GM18526 (cell line): ENCODE data around the gene DNMT1.

Source experiments
- POLR2A ChIP-seq: IDR thresholded peaks from 3 replicates; pipeline ENCODE4 v1.6.1; 2011; ENCODE audit not compliant: insufficient read length; ENCODE audit errors: extremely low read depth

The DNMT1 gene

DNA sequence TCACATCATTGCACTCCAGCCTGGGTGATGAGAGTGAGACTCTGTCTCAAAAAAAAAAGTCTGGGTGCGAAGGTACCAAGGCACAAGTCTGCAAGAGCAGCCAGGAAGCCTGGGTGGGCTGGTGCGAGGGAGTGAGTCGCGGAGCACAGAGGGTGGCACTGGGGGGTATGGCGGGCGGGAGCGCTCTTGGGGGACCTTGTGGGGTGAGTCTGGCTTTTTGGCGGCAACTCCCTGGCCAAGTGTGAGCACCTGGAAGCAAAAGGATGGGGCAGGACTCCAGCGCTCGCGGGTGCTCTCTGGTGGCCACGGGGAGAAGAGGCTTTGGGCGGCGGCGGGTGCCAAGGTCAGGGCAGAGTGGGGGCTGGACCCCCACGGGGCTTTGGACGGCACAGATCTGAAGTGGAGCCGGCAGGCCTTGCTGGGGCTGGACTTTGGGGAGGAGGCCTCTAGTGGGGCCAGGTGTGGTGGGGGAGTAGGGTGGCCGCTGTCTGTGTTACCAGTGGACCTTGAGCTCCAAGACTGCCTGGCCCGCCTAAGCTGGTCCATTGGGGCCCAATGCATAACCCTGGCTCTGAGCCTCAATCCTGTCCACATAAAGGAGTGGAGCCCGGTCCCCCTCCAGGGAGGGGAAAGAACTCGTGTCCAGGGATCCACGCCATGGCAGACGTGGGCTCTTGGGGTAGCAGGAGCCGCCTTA lies 81.7 kb downstream of the DNMT1 start:
- peak; percentile 27 for TF ChIP-seq POLR2A

- TF ChIP-seq POLR2A: peak; percentile 16
Measured at GRCh38 chr19:10112037-10112761, 82.6 kb downstream of the DNMT1 start.

DNA sequence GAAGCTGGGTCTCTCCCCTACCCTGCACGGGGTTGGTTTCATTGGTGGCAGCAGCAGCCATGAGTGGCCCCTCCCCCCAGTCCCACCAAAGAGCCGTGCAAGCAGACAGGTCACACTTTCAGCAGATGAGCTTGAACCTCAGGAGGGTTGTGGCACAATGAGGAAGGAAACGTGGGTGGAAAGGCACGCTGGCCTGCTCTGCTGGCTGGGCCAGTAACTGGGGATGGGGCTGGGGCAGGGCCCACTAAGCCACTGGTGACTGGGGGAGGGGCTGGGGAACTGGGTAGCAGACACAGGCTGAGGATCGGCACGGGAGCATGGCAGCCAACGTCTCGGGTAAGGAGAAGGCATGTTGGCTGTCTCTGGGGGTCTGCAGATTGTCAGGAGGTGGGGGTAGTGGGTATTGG lies 83.3 kb downstream of the DNMT1 start, which contains the start of gene P2RY11:
Gene P2RY11 (plus strand): TSS at position 289 of the 407 bp plus-strand sequence. CDS start 29 bp downstream, at position 318.
- TF ChIP-seq POLR2A: peak; percentile 42

DNA sequence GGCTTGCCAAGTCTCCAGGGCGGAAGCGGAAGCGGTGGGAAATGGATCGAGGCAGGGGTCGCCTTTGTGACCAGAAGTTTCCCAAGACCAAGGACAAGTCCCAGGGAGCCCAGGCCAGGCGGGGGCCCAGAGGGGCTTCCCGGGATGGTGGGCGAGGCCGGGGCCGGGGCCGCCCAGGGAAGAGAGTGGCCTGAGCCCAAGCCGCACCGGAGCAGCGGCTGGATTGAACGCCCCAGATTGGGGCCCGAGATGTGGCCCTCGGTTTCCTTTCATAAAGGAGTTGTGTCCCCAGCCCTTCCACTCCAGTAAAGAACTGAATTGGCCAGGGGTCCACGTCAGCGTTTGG lies 83.8 kb downstream of the DNMT1 start:
- no peak for TF ChIP-seq POLR2A

DNA sequence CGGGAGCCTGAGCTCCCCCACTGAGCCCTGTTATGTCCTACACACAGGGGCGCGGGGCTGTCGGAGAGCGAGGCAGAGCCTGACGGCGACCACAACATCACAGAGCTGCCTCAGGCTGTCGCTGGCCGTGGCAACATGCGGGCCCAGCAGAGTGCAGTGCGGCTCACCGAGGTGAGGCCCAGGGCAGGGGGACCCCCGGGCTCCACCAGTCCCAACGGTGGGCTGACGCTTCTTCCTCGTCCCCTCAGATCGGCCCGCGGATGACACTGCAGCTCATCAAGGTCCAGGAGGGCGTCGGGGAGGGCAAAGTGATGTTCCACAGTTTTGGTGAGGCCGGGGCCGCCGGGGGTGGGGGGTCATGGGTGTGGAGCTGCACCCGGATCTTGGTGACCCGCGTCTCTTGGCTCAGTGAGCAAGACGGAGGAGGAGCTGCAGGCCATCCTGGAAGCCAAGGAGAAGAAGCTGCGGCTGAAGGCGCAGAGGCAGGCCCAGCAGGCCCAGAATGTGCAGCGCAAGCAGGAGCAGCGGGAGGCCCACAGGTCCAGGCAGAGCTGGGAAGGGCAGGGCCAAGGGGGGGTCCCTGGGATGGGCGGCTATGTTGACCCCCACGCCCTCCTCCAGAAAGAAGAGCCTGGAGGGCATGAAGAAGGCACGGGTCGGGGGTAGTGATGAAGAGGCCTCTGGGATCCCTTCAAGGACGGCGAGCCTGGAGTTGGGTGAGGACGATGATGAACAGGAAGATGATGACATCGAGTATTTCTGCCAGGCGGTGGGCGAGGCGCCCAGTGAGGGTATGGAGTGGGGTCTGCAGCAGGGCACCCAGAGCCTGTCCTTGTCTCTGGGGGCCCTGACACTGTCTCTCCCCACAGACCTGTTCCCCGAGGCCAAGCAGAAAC lies 84.4 kb downstream of the DNMT1 start:
- TF ChIP-seq POLR2A: peak; percentile 19

- TF ChIP-seq POLR2A: no peak
Measured at GRCh38 chr19:10109528-10109927, 85.2 kb downstream of the DNMT1 start.

DNA sequence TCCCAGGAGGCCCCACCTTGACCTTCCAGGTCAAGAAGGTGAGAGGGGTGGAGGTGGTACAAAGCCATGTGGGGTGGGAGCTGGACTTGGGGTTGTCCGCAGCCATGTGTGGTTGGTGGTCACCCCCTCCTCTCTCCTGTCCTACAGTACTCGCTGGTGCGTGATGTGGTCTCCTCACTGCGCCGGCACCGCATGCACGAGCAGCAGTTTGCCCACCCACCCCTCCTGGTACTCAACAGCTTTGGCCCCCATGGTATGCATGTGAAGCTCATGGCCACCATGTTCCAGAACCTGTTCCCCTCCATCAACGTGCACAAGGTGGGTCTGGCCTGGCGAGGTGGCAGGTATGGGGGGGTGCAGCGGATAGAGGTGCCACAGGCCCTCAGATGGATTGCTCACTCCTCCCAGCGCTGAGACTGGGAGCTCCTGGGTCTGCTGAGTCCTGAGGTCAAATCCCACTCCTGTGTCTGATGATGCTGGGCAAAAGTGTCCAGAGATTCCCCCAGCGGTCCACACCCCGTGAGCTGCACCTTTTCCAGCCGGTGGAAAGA lies 86.9 kb downstream of the DNMT1 start:
- no peak for TF ChIP-seq POLR2A

DNA sequence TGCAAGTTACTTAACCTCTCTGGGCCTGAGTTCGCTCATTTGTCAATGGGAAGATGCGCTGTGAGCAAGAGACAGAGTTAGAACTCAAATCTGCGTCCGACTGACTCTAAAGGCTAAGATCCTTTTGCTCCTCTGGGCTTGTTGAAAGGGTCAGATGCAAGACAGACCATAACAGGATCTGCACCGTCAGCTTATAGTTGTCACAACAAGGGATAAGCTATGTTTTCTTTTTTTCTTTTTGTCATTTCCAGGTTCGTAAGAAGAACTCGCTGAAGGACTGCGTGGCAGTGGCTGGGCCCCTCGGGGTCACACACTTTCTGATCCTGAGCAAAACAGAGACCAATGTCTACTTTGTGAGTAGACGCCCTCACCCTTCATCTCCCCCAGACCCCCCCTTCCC lies 87.5 kb downstream of the DNMT1 start:
- no peak for TF ChIP-seq POLR2A

- peak; percentile 84 for TF ChIP-seq POLR2A
Measured at GRCh38 chr19:10106100-10106936, 88.4 kb downstream of the DNMT1 start, which contains the start of gene PPAN. Gene PPAN (plus strand): TSS chr19:10106362. CDS start chr19:10106395, 33 bp downstream.

- TF ChIP-seq POLR2A: no peak
Measured at GRCh38 chr19:10105509-10106099, 89.1 kb downstream of the DNMT1 start.

DNA sequence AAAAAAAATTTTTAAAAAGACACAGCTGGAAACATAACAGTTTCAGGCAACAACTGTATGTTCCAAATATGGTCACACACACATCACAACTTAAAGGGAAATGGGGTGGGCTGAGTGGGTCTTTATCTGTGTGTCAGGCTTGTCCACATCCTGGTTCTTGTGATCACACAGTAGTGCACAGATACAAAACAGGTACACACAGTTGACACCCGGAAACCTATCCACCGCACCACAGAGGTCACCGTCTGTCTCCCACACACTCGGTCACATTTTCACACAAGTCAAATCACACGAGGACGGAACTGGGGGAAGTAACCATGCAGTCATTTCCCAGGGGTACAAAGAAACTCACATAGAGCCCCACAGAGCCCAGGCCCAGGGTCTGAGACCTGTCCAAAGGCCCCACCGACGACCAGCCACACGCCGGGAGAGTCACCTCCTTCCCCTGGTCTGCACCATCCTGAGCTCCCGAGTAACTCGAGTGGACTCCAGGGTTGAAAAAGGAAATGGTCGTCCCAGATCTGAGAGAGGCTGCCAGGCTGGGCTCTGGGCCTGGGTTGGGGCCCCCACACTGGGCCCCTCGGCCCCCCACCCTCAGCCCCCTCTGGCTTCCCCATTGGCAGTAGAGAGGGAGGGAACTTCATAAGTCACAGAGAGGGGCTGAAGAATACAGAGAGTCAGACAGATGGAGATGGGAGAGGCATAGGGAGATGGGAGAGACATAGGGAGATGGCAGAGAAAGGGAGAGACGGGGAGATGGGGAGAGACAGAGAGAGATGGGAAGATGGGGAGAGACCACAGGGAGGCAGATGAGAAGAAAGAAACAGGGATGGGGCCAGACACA lies 89.9 kb downstream of the DNMT1 start:
- TF ChIP-seq POLR2A: peak; percentile 43

DNA sequence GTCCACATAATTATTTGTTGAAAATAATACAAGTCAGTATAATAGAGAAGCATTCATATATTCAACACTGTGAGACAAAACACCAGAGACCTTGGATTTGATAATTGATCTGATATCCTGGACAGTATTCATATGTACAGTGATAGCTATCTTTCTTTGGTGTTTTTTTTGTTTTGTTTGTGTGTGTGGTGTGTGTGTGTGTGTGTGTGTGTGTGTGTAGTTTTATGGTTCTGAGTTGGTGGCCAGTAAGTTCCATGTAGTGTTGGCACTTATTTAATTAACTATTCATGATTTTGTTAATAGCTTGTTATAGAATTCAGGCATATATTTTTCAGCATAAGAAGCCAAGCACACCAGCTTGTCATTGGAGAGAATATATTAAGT lies 90.6 kb downstream of the DNMT1 start:
- TF ChIP-seq POLR2A: no peak

DNA sequence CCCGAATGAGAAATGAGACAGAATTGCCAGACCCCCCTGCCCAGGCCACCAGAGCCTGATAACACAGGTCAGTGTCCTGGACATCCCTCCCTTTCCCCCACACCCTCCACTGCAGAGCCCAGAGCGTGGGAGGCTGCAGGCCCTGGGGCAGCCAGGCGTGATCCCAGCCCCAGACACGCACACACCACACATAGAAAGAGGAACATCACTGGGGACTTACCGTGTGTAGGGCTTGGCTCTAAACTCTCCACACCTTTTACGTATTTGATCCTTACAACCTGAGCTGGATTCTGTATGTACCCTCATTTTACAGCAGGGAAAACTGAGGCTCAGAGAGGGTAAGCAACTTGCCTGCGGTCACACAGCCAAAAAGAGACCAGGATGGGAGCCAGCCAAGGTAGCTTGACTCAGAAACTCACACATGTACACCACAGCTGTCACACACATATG lies 91.9 kb downstream of the DNMT1 start:
- TF ChIP-seq POLR2A: no peak
